HEK293 (cell line): ENCODE results near the gene PAPLN.

Source experiments
- BCL11B ChIP-seq: fragments of 450-650 bp; formaldehyde crosslinking; IDR thresholded peaks from 2 replicates; pipeline ENCODE4 v1.5.1; 2016; ENCODE audit warnings: low read depth, missing biosample characterization, missing genetic modification characterization
- EGR2 ChIP-seq: fragments of 450-650 bp; formaldehyde crosslinking; IDR thresholded peaks from 2 replicates; pipeline ENCODE4 v1.5.1; 2016; ENCODE audit warnings: low read depth, missing biosample characterization, missing genetic modification characterization
- GLIS1 ChIP-seq: fragments of 450-650 bp; formaldehyde crosslinking; IDR thresholded peaks from 2 replicates; pipeline ENCODE4 v1.5.1; 2016; ENCODE audit warnings: missing biosample characterization, missing genetic modification characterization
- GLIS2 ChIP-seq: fragments of 450-650 bp; formaldehyde crosslinking; IDR thresholded peaks from 2 replicates; pipeline ENCODE4 v1.5.1; 2016; ENCODE audit warnings: missing biosample characterization, missing genetic modification characterization
- KLF8 ChIP-seq: fragments of 450-650 bp; formaldehyde crosslinking; IDR thresholded peaks from 2 replicates; pipeline ENCODE4 v1.5.1; 2016; ENCODE audit warnings: missing biosample characterization, missing genetic modification characterization
- KLF9 ChIP-seq: fragments of 450-650 bp; formaldehyde crosslinking; IDR thresholded peaks from 2 replicates; pipeline ENCODE4 v1.5.1; 2016; ENCODE audit warnings: missing biosample characterization, missing genetic modification characterization, low read depth
- RBAK ChIP-seq: fragments of 450-650 bp; formaldehyde crosslinking; IDR thresholded peaks from 2 replicates; pipeline ENCODE4 v1.5.1; 2016; ENCODE audit warnings: missing biosample characterization, missing genetic modification characterization
- SCRT2 ChIP-seq: fragments of 450-650 bp; formaldehyde crosslinking; IDR thresholded peaks from 2 replicates; pipeline ENCODE4 v1.5.1; 2016; ENCODE audit warnings: missing biosample characterization, missing genetic modification characterization
- SP7 ChIP-seq: fragments of 450-650 bp; formaldehyde crosslinking; IDR thresholded peaks from 2 replicates; pipeline ENCODE4 v1.5.1; 2016; ENCODE audit warnings: missing biosample characterization, missing genetic modification characterization
- ZBTB17 ChIP-seq: fragments of 450-650 bp; formaldehyde crosslinking; IDR thresholded peaks from 2 replicates; pipeline ENCODE4 v1.5.1; 2016; ENCODE audit warnings: missing biosample characterization, missing genetic modification characterization
- ZBTB20 ChIP-seq: fragments of 450-650 bp; formaldehyde crosslinking; IDR thresholded peaks from 2 replicates; pipeline ENCODE4 v1.5.1; 2016; ENCODE audit warnings: missing biosample characterization, missing genetic modification characterization
- ZBTB8A ChIP-seq: fragments of 450-650 bp; formaldehyde crosslinking; IDR thresholded peaks from 2 replicates; pipeline ENCODE4 v1.5.1; 2016; ENCODE audit warnings: missing biosample characterization, missing genetic modification characterization
- ZNF132 ChIP-seq: fragments of 450-650 bp; formaldehyde crosslinking; IDR thresholded peaks from 2 replicates; pipeline ENCODE4 v1.5.1; 2017; ENCODE audit warnings: missing biosample characterization, missing genetic modification characterization, borderline replicate concordance
- ZNF223 ChIP-seq: fragments of 450-650 bp; formaldehyde crosslinking; IDR thresholded peaks from 2 replicates; pipeline ENCODE4 v1.5.1; 2016; ENCODE audit warnings: missing biosample characterization, missing genetic modification characterization
- ZNF274 ChIP-seq, 2 experiments: fragments of 200-500 bp in 1 of 2; fragments of 450-650 bp in 1 of 2; sonication (Bioruptor generic) in 1 of 2; formaldehyde crosslinking in 1 of 2; IDR thresholded peaks; 2 replicates each; pipeline versions ENCODE4 v1.5.1 to v1.6.1; 2014 to 2016; ENCODE audit warnings: borderline replicate concordance in 1 of 2, inconsistent platforms in 1 of 2, low read length in 1 of 2, missing biosample characterization in 1 of 2, missing genetic modification characterization in 1 of 2
- ZNF280C ChIP-seq: fragments of 450-650 bp; formaldehyde crosslinking; IDR thresholded peaks from 2 replicates; pipeline ENCODE4 v1.5.1; 2016; ENCODE audit warnings: missing biosample characterization, missing genetic modification characterization
- ZNF354C ChIP-seq: fragments of 450-650 bp; formaldehyde crosslinking; IDR thresholded peaks from 2 replicates; pipeline ENCODE4 v1.5.1; 2016; ENCODE audit warnings: missing biosample characterization, missing genetic modification characterization, low read depth, borderline replicate concordance
- ZNF394 ChIP-seq: fragments of 450-650 bp; formaldehyde crosslinking; IDR thresholded peaks from 2 replicates; pipeline ENCODE4 v1.5.1; 2016; ENCODE audit warnings: missing biosample characterization, missing genetic modification characterization, mild to moderate bottlenecking, moderate library complexity, borderline replicate concordance
- ZNF398 ChIP-seq: fragments of 450-650 bp; formaldehyde crosslinking; IDR thresholded peaks from 2 replicates; pipeline ENCODE4 v1.5.1; 2017; ENCODE audit warnings: missing biosample characterization, missing genetic modification characterization
- ZNF433 ChIP-seq: fragments of 450-650 bp; formaldehyde crosslinking; IDR thresholded peaks from 2 replicates; pipeline ENCODE4 v1.5.1; 2016; ENCODE audit warnings: missing biosample characterization, missing genetic modification characterization, low read depth
- ZNF501 ChIP-seq: fragments of 450-650 bp; formaldehyde crosslinking; IDR thresholded peaks from 2 replicates; pipeline ENCODE4 v1.5.1; 2016; ENCODE audit warnings: missing biosample characterization, missing genetic modification characterization
- ZNF544 ChIP-seq: fragments of 450-650 bp; formaldehyde crosslinking; IDR thresholded peaks from 2 replicates; pipeline ENCODE4 v1.5.0; 2017; ENCODE audit warnings: missing biosample characterization, missing genetic modification characterization
- ZNF549 ChIP-seq: fragments of 450-650 bp; IDR thresholded peaks from 2 replicates; pipeline ENCODE4 v1.5.1; 2018; ENCODE audit warnings: missing biosample characterization, missing genetic modification characterization, mild to moderate bottlenecking, inconsistent platforms, moderate library complexity
- ZNF600 ChIP-seq: fragments of 450-650 bp; formaldehyde crosslinking; IDR thresholded peaks from 2 replicates; pipeline ENCODE4 v1.5.1; 2016; ENCODE audit warnings: missing biosample characterization, missing genetic modification characterization
- ZNF629 ChIP-seq: fragments of 450-650 bp; formaldehyde crosslinking; IDR thresholded peaks from 2 replicates; pipeline ENCODE4 v1.5.1; 2017; ENCODE audit warnings: missing biosample characterization, missing genetic modification characterization
- ZNF654 ChIP-seq: fragments of 450-650 bp; formaldehyde crosslinking; IDR thresholded peaks from 2 replicates; pipeline ENCODE4 v1.5.1; 2016; ENCODE audit warnings: low read depth, missing biosample characterization, missing genetic modification characterization
- ZNF660 ChIP-seq: fragments of 450-650 bp; IDR thresholded peaks from 2 replicates; pipeline ENCODE4 v1.5.1; 2018; ENCODE audit warnings: missing biosample characterization, mild to moderate bottlenecking, missing genetic modification characterization
- ZNF747 ChIP-seq: fragments of 450-650 bp; formaldehyde crosslinking; IDR thresholded peaks from 2 replicates; pipeline ENCODE4 v1.5.1; 2016; ENCODE audit warnings: missing biosample characterization, missing genetic modification characterization
- ZXDB ChIP-seq: fragments of 450-650 bp; formaldehyde crosslinking; IDR thresholded peaks from 2 replicates; pipeline ENCODE4 v1.5.1; 2016; ENCODE audit warnings: missing biosample characterization, missing genetic modification characterization
- TF ChIP-seq, protein P1 (sequence below): fragments of 450-650 bp; formaldehyde crosslinking; IDR thresholded peaks from 2 replicates; pipeline ENCODE4 v1.5.1; 2016; ENCODE audit warnings: missing biosample characterization, missing genetic modification characterization
- TF ChIP-seq, protein P2 (sequence below): fragments of 450-650 bp; formaldehyde crosslinking; IDR thresholded peaks from 2 replicates; pipeline ENCODE4 v1.5.1; 2016; ENCODE audit warnings: missing biosample characterization, missing genetic modification characterization
- TF ChIP-seq, protein P3 (sequence below): fragments of 450-650 bp; formaldehyde crosslinking; IDR thresholded peaks from 2 replicates; pipeline ENCODE4 v1.5.1; 2017; ENCODE audit warnings: missing biosample characterization, missing genetic modification characterization

PAPLN gene

GRCh38 chr14:73237219-73237785 is at the start of gene PAPLN (continued):
- TF ChIP-seq ZNF544 (tag by site-specific recombination) (no peak), RBAK (tag by site-specific recombination) (no peak), ZNF600 (tag by site-specific recombination) (peak; percentile 89), ZBTB20 (tag by site-specific recombination) (peak; percentile 21; the same call in 1 of the 2 replicates), ZNF747 (tag by site-specific recombination) (no peak), ZBTB17 (tag by site-specific recombination) (0 out of 2 replicates have a peak, but pooled peaks have one; percentile 35), ZNF629 (0 out of 2 replicates have a peak, but pooled peaks have one; percentile 8), KLF9 (tag by site-specific recombination) (0 out of 2 replicates have a peak, but pooled peaks have one; percentile 21), ZNF398 (peak; percentile 70), ZNF280C (no peak), ZNF660 (tag by site-specific recombination) (no peak), BCL11B (tag by site-specific recombination) (peak; percentile 50; the same call in 1 of the 2 replicates), EGR2 (tag by site-specific recombination) (0 out of 2 replicates have a peak, but pooled peaks have one; percentile 43), ZNF549 (no peak), ZNF223 (tag by site-specific recombination) (no peak), GLIS1 (tag by site-specific recombination) (peak; percentile 39; the same call in 1 of the 2 replicates), ZNF354C (tag by site-specific recombination) (no peak), ZNF394 (tag by site-specific recombination) (no peak), SCRT2 (tag by site-specific recombination) (no peak), ZNF132 (tag by site-specific recombination) (no peak), ZXDB (tag by site-specific recombination) (peak; percentile 31; the same call in 1 of the 2 replicates), GLIS2 (tag by site-specific recombination) (peak; percentile 55), ZNF654 (no peak), KLF8 (0 out of 2 replicates have a peak, but pooled peaks have one; percentile 25), ZNF433 (no peak), ZBTB8A (tag by site-specific recombination) (peak; percentile 69), ZNF274 (IDR thresholded peaks at IDR 0.05; ENCODE audit: low read length) (no peak), ZNF274 (tag by site-specific recombination; IDR thresholded peaks at IDR 0.05; ENCODE audit: borderline replicate concordance) (no peak), SP7 (0 out of 2 replicates have a peak, but pooled peaks have one; percentile 30), ZNF501 (0 out of 2 replicates have a peak, but pooled peaks have one; percentile 29)
- TF ChIP-seq, protein P1, sequence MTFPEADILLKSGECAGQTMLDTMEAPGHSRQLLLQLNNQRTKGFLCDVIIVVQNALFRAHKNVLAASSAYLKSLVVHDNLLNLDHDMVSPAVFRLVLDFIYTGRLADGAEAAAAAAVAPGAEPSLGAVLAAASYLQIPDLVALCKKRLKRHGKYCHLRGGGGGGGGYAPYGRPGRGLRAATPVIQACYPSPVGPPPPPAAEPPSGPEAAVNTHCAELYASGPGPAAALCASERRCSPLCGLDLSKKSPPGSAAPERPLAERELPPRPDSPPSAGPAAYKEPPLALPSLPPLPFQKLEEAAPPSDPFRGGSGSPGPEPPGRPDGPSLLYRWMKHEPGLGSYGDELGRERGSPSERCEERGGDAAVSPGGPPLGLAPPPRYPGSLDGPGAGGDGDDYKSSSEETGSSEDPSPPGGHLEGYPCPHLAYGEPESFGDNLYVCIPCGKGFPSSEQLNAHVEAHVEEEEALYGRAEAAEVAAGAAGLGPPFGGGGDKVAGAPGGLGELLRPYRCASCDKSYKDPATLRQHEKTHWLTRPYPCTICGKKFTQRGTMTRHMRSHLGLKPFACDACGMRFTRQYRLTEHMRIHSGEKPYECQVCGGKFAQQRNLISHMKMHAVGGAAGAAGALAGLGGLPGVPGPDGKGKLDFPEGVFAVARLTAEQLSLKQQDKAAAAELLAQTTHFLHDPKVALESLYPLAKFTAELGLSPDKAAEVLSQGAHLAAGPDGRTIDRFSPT (tag by site-specific recombination): peak; percentile 79
- TF ChIP-seq, protein P2, sequence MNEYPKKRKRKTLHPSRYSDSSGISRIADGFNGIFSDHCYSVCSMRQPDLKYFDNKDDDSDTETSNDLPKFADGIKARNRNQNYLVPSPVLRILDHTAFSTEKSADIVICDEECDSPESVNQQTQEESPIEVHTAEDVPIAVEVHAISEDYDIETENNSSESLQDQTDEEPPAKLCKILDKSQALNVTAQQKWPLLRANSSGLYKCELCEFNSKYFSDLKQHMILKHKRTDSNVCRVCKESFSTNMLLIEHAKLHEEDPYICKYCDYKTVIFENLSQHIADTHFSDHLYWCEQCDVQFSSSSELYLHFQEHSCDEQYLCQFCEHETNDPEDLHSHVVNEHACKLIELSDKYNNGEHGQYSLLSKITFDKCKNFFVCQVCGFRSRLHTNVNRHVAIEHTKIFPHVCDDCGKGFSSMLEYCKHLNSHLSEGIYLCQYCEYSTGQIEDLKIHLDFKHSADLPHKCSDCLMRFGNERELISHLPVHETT (tag by site-specific recombination): no peak
- TF ChIP-seq, protein P3, sequence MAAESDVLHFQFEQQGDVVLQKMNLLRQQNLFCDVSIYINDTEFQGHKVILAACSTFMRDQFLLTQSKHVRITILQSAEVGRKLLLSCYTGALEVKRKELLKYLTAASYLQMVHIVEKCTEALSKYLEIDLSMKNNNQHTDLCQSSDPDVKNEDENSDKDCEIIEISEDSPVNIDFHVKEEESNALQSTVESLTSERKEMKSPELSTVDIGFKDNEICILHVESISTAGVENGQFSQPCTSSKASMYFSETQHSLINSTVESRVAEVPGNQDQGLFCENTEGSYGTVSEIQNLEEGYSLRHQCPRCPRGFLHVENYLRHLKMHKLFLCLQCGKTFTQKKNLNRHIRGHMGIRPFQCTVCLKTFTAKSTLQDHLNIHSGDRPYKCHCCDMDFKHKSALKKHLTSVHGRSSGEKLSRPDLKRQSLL (tag by site-specific recombination): no peak
